CD4-positive, alpha-beta T cell treated with Interleukin-6 for 4 hours (primary cell): Measurements from ENCODE around the gene BCAS3.
"Not testable (repeated sequence)": the region's sequence is repeated elsewhere in the genome, so short reads cannot be mapped to it uniquely, and the experiment has no call there.

Source experiments
- DNase-seq: peaks from one replicate; pipeline ENCODE4 v3.0.0-alpha.2; 2020; ENCODE audit warnings: mixed read lengths

BCAS3 gene

DNA sequence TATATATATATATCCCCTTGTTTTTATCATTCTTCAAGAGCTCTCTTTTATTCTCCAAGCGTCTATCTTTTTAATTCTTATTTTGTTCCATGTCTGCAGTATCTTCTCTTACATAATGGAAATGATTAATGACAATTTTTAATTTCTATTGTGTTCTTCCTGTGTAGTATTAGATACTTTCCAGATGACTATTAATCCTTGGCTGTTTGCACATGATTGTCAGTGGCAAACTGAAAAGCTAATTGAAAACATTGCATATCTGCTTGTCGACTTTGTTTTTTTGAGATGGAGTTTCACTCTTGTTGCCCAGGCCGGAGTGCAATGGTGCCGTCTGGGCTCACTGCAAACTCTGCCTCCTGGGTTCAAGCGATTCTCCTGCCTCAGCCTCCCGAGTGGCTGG, 124.7 kb downstream of the BCAS3 start:
- no peak for DNase-seq

DNA sequence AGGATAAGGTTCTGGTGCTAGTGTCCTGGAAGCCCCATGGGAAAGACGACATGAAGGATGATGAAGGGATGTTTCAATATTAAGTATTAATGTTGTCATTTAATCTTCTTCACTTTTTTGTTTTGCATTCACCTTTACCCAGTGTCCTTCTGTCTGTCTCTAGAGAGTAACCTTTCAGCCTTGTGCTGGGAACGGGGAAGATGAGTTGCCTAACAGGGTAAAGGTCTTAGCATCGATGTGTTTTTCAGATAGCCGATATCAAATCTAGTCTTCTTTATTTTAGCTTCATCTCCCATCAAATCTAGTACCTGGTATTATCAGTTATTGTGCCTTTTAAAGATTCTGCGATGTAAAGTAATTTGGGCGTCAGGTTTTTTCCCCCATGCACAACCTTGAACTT, 125.4 kb downstream of the BCAS3 start:
- DNase-seq = no peak

DNA sequence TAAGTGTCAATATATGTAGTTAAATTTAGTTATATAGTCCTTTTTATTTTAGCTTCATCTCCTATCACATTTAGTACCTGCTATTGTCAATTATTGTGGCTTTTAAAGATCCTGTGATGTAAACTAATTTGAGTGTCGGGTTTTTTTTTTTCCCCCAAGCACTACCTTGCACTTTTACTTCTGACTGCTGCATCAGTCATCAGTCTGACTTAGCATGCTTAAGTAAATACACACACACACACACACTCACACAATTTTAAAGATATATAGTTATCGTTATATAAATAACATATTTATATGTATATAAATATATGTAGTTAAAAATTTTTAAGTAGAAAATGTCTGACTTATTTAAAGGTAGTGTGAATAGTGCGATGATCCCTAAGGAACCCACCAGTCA, 127.2 kb downstream of the BCAS3 start:
- no peak for DNase-seq

DNA sequence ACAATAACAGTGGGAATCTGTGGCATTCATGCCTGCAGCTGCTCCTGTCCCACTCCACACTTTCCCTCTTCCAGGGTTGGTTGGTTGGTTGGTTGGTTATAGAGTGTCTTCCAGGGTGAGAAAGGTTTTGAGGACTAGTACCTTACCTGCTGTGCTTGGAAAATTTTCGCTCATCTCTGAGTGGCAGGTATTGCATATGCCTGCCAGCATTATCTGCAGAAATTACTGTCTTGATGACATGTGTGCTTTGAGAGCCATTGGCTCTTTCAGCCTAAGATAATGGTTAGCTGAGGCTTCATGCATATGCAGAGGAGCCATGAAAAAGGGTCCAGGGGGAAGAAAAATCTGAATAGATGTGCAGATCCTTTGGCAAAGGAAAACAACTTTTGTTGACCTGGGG, 131.8 kb downstream of the BCAS3 start:
- DNase-seq = no peak

DNA sequence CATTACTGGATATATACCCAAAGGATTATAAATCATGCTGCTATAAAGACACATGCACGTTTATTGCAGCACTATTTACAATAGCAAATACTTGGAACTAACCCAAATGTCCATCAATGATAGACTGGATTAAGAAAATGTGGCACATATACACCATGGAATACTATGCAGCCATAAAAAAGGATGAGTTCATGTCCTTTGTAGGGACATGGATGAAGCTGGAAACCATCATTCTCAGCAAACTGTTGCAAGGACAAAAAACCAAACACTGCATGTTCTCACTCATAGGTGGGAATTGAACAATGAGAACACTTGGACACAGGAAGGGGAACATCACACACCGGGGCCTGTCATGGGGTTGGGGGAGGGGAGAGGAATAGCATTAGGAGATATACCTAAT, 137.3 kb downstream of the BCAS3 start:
- not testable (repeated sequence) for DNase-seq

DNA sequence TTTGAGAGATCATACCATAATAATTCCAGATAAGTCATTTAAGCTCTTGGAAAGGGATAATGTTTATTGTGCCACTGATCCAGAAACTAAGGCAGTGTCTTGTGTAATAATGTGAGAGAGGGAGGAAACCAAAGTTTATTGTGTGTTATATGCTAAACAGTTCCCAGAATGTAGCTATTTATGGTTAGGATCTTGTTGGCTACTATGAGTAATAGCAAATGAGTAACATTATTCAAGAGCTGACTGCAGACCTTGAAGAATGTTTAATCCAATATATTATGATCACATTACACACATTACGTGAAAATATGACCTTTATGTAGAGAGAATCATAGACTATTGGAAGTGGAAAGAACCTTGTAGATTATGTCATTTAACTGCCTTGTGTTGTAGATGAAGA, 139.5 kb downstream of the BCAS3 start:
- DNase-seq = no peak

DNA sequence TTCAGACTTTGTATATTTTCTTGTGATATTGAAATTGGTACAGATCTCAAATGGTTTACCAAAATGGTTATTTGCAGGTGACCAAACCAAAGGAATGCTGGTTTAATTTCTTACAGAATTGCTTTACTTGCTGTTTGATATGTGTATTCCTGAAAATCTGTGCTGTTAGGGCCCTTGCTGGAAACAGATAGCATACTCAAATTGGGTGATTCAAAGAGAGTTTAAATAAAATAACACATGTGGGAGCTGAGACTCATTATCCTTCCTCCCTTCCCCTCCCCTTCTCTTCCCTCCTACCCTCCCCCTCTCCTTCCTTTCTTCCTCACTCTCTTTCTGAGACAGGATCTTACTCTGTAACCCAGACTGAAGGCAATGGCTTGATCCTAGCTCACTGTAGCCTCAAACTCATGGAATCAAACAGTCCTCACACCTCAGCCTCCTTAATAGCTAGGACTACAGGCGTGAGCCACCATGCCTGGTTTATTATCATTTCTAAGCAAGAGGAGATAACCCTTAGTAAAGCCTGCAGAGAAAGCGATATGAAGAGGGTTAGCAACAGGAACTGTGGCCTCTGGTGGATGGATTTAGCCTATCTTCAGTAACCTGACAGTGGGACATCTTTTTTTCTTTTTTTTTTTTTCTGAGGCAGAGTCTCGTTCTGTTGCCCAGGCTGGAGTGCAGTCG, 141.9 kb downstream of the BCAS3 start:
- no peak for DNase-seq

DNA sequence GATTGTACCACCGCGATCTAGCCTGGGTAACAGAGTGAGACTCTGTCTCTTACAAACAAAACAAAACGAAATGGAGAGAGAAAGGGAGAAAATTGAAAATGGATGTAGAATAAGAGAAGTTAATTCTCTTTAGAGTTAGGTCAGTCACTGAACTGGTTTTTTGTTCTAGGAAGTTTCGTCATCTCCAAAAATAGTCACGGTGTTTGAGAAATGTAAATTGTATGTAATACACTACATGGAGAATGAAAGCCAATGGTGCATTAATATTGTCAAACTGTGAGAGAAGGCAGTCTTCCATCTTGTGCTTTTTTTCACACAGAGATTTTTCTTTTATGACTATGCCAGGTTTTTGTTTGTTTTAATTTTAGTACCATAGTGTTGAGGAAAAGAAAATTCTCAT, 145.9 kb downstream of the BCAS3 start:
- no peak for DNase-seq

DNA sequence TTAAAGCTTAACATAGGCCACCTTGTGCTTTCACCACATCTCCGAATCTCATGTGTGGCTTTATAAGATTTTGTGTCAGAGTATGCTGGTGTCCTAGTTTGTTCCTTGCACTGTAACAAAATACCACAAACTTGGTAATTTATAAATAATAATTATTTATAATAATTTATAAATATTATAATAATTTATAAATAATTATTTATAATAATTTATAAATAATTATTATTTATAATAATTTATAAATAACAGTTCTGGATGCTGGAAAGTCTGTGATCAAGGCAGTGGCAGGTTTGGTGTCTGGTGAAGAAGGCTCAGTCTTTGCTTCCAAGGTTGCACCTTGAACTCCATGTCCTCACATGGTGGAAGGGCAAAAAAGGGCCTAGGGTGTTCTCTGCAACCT, 147.7 kb downstream of the BCAS3 start:
- no peak for DNase-seq

DNA sequence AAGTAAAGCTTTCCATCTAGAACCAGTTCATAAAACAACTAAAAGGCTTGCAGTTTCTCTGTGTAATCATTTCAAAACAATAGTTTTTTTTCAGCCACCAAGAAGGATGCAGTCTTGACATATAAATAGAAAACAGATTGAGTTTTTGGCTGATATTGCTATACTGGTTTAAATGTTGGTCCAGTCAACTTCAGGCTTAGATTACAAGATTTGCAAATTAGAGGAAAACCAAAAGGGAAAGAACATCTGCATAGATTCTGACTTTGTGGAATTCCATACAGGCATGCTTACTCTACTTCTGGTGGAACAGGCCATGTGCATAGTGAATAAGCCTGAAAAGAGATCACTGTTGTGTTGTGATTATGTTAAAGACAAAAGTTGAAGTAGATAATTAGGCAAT, 150.3 kb downstream of the BCAS3 start:
- DNase-seq = no peak

DNA sequence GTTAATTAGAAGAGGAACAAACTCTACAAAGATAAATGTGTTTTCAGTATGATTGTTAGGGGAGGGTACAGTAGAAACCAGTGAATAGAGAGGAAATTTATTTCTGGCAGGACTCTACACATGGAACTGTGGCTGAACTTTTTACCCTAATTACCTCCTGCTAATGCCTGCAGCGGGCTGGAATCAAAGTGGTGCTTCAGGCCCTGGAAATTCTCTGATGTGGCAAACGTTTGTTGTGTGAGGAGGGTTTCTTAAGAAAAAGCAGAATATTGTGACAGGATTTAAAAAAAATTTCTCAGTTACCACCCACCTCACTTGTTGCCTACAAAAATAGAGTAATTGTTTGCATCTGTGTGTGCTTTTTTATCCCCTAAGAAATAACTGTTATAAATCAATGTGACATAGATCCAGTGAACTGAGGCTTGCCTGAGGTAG, 154.5 kb downstream of the BCAS3 start:
- DNase-seq = no peak

DNA sequence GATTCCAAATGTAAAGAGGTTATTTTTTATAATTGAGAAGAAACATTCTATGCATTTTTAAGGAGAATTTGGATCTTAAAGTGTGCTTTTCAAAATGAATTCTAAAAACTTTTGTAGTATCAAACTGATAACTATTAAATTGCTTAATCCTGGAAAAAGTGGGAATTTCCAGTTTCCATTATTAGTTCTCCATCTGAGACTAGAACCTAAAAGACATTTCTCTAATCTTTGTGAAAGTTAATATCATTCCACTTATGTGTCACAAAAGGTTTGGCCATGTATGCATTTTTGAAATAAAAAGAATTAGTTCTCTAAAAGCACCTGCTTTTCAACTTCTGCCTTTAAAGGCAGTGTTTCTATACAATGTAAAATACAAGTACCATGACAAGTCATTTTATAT, 155.0 kb downstream of the BCAS3 start:
- no peak for DNase-seq

DNA sequence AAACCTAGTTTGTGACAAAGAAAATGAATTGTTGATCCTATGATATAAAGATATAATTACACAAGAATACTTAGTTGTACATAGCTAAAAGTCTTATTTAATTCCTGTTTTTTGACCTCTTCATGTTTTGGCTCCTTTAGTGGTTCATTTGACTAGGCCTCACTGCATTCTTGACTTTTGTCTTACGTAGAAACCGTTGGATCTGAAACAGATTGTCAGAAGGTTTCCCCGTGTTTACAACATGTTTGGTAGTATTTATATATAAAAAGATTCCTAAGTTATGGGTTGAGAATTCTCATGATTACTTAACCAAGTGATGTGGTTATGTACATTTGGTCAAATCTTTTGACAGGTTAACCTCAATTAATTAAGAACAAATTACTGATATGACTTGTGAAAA, 162.8 kb downstream of the BCAS3 start:
- DNase-seq = no peak

DNA sequence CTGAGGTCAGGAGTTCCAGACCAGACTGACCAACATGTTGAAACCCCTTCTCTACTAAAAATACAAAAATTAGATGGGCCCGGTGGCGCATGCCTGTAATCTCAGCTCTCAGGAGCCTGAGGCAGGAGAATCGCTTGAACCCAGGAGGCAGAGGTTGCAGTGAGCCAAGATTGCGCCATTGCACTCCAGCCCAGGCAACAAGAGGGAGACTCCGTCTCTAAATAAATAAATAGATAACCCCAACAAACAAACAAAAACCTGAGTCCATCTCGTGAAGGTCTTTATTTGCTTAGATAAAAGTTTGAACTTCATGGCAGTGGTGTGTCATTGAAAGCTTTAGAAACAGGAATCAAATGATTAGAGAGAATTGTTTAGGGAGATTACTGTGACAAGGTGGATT, 167.4 kb downstream of the BCAS3 start:
- no peak for DNase-seq

DNA sequence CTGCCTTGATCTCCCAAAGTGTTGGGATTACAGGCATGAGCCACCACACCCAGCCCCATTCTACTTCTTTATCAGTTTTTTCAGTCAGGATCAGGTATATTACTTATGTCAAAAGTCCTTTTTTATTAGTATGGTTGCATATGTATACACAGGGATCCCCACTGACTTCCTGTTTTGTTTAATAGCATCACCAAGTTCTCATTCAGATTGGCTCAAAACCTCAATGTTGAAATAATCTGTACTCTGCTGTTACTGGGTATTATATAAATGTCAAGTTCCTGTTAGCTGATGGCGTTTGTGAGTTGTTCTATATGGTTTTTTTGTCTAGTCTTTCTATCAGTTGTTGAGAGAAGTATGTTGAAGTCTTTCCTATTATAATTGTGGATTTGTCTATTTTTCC, 168.5 kb downstream of the BCAS3 start:
- DNase-seq = no peak

DNA sequence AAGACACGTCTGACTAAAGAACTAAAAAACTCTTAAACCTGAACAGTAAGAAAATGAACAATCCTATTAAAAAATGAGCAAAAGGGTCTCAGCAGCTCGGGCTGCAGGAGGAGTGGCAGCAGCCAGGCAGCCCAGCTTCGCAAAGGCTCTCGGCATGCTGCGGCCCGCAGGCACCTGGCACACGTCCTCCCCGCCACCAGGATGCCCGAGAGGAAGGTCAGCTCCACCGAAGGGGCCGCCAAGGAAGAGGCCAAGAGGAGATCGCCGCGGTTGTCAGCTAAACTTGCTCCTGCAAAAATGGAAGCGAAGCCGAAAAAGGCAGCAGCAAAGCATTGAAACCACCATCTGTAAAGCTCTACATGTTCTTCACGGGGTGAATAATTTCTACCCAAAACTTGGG, 173.5 kb downstream of the BCAS3 start:
- no peak for DNase-seq

DNA sequence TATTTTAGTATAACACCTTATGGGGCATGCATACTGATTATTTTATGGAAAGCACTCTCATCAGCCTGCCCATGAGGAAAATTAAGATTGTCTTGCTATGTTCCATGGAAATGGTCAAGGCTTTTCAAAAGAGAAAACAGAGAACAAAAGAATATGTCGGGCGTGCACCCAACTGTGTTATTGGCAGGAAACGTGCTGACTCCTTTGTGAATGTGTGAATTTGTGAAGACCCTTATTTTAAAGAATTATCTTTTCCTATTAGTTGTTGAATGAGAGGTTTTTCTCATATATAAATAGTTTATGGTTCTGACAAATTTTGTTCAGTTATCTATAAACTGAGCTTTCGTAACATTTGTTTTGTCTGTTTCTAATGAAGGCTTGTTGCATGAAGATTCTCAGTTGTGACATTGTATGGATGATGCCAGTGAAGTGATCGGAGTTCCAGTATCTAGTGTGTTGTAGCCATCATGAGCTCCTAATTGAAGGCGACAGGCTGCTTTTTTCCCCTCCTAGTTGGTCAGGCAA, 180.0 kb downstream of the BCAS3 start:
- DNase-seq = no peak

DNA sequence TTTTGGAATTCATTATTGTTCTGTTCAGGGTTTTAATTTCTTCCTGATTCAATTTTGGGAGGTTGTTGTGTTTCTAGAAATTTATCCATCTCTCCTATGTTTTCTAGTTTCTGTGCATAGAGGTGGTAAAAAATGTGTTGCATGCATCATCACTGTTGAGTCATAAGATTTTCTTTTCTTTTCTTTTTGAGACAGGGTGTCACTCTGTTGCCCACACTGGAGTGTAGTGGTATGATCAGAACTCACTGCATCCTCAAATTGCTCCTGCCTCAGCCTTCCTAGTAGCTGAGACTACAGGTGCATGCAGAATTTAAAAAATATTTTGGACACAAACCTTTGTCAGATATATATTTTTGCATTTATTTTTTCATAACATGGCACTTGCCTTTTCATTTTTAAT, 184.8 kb downstream of the BCAS3 start:
- DNase-seq = no peak

DNA sequence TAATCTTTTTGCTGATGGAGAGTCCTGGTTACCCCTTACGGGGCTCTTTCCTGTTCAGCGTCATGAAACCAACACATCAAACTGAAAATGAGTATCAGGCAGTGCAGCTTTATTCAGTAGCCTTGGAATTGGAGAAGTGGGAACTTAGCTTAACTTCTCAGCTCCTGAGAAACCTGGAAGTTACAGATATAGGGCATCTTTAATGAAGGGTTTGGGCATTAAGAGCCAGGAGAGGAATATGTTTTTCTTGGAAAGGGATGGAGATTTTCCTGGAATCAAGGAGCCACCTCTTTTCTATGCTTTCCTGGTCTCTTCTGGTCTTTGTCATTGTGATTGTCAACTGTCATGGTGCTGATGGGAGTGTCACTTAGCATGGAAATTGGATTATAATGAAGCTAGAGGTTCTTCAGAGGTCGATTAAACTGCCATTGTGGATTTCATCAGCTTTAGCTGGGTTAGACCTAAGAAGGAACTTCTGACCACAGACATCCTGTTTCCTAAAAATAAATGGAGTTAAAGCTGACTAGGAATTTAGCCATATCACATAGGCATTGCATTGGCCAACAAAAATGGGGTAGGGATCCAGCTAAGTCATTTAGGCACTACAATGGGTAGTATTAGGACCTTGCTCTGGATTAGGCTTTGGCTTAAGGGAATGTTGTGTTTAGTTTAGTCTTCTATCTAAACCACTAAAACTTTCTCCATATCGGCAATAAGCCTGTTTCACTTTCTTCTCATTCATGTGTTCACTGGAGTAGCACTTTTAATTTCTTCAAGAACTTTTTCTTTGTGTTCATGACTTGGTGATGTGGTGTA, 186.4 kb downstream of the BCAS3 start:
- no peak for DNase-seq

DNA sequence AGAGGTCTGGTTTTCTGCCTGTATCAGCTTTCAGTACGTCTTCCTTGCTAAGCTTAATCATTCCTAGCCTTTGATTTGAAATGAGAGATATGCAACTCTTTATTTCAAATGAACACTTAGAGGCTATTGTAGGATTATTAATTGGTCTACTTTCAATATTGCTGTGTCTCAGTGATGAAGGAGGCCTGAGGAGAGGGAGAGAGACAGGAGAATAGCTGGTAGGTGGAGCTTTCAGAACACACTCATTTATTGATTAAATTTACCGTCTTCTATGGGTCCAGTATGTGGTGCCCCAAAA, 187.0 kb downstream of the BCAS3 start:
- DNase-seq = no peak

DNA sequence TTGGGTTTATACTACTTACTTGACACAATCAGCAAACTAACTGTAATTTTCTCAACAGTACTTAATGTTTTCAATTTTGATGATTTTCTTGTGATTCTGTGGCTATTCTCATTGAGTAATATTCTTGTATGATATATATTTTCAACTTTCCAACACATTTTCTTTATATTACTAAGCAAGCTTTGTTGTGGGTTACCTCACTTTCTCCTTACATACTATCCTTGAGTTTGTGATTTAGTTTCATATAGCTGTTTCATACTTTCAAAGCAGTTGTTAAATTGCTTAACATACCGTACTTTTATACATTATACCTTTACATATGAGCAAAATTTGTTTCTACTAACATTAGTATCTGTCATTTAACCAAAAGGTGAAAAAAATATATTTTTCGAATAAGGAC, 197.1 kb downstream of the BCAS3 start:
- no peak for DNase-seq

DNA sequence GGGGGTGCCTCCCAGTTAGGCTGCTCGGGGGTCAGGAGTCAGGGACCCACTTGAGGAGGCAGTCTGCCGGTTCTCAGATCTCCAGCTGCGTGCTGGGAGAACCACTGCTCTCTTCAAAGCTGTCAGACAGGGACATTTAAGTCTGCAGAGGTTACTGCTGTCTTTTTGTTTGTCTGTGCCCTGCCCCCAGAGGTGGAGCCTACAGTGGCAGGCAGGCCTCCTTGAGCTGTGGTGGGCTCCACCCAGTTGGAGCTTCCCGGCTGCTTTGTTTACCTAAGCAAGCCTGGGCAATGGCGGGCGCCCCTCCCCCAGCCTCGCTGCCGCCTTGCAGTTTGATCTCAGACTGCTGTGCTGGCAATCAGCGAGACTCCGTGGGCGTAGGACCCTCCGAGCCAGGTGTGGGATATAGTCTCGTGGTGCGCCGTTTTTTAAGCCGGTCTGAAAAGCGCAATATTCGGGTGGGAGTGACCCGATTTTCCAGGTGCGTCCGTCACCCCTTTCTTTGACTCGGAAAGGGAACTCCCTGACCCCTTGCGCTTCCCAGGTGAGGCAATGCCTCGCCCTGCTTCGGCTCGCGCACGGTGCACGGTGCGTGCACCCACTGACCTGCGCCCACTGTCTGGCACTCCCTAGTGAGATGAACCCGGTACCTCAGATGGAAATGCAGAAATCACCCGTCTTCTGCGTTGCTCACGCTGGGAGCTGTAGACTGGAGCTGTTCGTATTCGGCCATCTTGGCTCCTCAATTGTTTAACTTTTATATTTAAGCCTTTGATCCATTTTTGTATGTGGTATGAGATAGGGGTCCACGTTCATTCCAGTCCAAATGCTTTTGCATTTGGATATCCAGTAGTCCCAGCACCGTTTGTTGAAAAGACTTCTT, 209.3 kb downstream of the BCAS3 start:
- DNase-seq = not testable (repeated sequence)

DNA sequence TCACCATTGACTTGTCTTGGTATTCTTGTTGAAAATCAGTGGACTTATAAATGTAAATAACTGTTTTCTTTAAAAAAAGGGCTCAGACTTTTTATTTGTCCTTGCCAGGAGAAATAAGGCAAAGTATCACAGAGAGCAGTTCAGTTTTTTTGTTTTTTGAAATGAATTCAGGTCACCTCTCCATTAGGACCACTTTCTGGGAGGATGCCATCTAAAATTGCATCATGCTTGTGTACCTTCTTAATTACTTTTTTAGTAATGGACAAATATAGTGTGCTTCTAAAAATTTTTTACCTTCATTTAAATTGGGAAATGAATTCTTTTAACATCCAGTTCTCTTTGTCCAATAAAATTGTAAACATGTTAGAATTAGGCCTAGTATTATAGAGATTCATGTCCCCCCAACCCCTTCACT, 210.0 kb downstream of the BCAS3 start:
- no peak for DNase-seq
